Adrenal gland (tissue), 5 donors: ENCODE results near the gene VEGFA.

Source experiments
- POLR2A ChIP-seq, 2 donors: fragments of 450-650 bp; IDR thresholded peaks; one replicate each; pipeline ENCODE4 v1.6.1; 2017; ENCODE audit warnings: antibody characterized with exemption in 2 of 2, mild to moderate bottlenecking in 2 of 2, moderate library complexity in 1 of 2
- TF ChIP-seq, protein P1 (sequence below), 6 experiments: fragments of 450-650 bp in 4 of 6; fragments of 200-600 bp in 2 of 6; sonication (generic) in 1 of 6; IDR thresholded peaks; 1 replicate in 5 of 6; 2 replicates in 1 of 6; pipeline versions ENCODE4 v1.5.1 to v1.8.0; 2016 to 2021; ENCODE audit warnings: antibody characterized with exemption in 6 of 6, mild to moderate bottlenecking in 2 of 6, moderate library complexity in 1 of 6
- donor health status: DM: no; HTN: no; CAD: no.

DNA sequence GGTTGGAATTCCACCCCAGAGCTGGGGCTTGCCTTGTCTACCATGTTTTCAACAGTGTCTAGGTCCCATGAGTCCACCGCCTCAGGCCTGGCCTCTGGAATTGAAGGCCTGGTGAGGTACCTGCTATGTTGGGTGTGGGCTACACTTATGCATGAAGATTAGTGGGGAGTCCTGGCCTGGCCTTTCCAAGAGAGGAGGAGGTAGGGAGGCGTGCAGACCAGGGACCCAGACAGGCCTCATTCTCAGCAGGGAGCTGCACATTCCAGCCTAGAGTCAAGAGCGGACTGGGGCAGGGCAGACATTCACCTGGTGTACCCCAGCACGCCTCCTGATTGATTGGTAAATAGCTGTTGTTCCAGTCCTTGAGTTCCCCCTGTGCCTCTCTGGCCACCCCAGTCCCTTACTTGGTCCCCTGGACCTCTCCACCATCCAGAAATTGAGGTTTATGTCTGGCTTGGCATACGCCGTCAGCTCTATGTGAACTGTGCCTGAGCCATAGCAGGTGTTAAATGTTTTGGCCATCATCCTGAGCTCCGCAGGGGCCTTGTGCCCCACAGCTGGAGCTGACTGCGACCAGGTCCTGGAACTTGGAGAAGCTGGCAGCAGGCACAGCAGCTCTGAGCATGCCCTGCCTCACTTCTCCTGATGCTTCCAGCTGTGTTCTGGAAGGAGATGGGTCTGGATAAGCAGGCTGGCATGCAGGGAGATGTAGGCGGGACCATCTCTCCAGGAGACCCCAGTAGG lies 8.2 kb upstream of the VEGFA start:
- TF ChIP-seq, protein P1, sequence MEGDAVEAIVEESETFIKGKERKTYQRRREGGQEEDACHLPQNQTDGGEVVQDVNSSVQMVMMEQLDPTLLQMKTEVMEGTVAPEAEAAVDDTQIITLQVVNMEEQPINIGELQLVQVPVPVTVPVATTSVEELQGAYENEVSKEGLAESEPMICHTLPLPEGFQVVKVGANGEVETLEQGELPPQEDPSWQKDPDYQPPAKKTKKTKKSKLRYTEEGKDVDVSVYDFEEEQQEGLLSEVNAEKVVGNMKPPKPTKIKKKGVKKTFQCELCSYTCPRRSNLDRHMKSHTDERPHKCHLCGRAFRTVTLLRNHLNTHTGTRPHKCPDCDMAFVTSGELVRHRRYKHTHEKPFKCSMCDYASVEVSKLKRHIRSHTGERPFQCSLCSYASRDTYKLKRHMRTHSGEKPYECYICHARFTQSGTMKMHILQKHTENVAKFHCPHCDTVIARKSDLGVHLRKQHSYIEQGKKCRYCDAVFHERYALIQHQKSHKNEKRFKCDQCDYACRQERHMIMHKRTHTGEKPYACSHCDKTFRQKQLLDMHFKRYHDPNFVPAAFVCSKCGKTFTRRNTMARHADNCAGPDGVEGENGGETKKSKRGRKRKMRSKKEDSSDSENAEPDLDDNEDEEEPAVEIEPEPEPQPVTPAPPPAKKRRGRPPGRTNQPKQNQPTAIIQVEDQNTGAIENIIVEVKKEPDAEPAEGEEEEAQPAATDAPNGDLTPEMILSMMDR (IDR thresholded peaks at IDR 0.05): no peak
- no peak for TF ChIP-seq POLR2A (IDR thresholded peaks at IDR 0.05)
